Sciatic nerve (tissue), 2 donors: Measurements from ENCODE around the gene TMEM271. TPM values are rescaled to one million over a fixed set of nuclear protein-coding genes. Genes with fewer than 3 reads are reported as not detected.
"Not testable (repeated sequence)": the region's sequence is repeated elsewhere in the genome, so short reads cannot be mapped to it uniquely, and the experiment has no call there.

Experiments used
- ATAC-seq: fragments of 200-7000 bp; cut with Tn5 transposase; one replicate; pipeline ENCODE4 v1.9.1; 2020; ENCODE audit warnings: mild to moderate bottlenecking, moderate library complexity
- DNase-seq: peaks from one replicate; pipeline ENCODE4 v3.0.0-alpha.2; 2020; ENCODE audit warnings: low spot score
- intact Hi-C: fragments of 100-400 bp; cut with DNase I; formaldehyde crosslinking; loops from one replicate; pipeline ENCODE4 v1.14.2; 2022
- total RNA-seq: library from RNA; stranded (reverse); fragmentation: NEBNext Ultra II Directional; extraction: Animal tissue kit (Norgen Biotek cat#: 25700); gene quantifications from one replicate; pipeline ENCODE4 v1.2.1, GENCODE V29; 2021
- donor health status: DM: no; HTN: no; CAD: no.
- donor health status: DM: no; HTN: no; CAD: no.

TMEM271 gene
- total RNA-seq, 1 donor from 2014 or later: not detected

DNA sequence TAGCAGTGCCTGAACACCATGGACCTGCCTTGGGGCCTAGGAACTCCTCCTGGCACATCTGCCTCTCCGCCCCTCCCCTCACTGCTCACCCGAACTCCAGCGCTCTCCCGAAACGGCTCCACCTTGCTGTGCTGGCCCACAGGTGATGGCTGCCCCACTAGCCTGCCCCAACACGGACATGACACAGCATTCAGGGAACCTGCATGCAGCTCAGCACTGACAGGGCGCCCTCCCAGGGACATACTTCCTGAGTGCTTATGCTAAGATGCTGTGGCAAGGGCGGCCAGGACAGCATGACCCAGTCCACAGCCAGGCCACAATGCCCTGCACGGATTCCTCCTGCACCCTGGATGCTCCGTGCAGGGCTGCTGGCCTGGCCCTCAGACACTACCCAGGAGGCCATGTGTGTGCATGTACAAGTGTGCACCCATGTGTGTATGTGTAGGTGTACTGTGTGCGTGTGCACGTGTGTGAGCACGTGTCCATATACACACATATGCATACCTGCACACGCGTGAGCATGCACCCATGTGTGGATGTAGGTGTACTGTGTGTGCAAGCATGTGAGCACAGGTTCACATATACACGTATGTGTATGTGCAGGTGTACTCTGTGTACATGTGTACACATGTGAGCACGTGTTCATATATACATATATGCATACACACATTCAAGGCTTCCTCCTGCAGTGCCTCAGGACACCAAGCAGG is 6.0 kb downstream of the TMEM271 start:
- ATAC-seq (no peak), DNase-seq (no peak)
- intact Hi-C loops: no loop called here

DNA sequence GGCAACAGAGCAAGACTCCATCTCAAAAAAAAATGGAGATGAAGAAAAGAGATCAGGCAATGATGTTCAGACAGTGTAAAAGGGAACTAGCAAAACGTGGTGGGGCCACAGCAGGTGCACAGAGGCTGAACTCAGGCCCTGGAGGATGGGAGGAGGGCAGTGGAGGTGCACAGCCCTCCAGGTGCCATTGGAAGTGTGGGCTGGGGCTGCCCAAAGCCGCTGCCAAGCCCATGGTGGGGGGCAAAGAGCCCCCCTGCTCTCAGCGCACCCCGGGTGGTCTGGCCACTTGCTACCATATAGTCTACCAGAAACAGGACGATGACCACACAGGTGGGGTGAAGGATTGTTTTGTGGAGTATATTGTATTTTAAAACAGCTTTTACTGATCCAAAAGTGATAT is 7.1 kb downstream of the TMEM271 start:
- intact Hi-C loops: no loop called here
- no peak for DNase-seq
- no peak for ATAC-seq

GRCh38 chr4:568351-568652 is 7.8 kb downstream of the TMEM271 start:
- DNase-seq (no peak), ATAC-seq (no peak)
- intact Hi-C loops: no loop called here

GRCh38 chr4:567457-568350 is 8.4 kb downstream of the TMEM271 start:
- ATAC-seq: no peak
- DNase-seq: no peak
- intact Hi-C loops: no loop called here

GRCh38 chr4:566508-567295 is 9.4 kb downstream of the TMEM271 start:
- intact Hi-C loops: no loop called here
- ATAC-seq (no peak), DNase-seq (no peak)

DNA sequence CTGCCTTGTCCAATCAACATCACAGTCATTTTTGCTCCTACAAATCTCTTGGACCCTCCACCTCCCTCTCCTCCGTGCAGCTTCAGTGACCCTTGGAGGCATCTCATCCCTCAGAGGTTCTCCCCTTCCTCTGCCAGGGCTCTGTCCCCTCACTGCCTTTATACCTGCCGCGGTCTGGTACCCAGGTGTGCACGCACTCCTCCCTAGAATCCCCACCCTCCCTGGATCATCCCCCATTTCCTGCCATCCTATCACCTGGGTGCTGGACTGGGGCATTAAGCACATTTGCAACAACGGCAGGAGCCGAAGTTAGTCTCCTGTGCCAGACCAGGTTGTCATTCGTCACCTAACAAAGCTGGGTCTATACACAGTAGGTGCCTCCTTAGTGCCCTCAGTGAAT is 10.1 kb downstream of the TMEM271 start:
- intact Hi-C loops: no loop called here
- no peak for DNase-seq
- ATAC-seq: no peak

DNA sequence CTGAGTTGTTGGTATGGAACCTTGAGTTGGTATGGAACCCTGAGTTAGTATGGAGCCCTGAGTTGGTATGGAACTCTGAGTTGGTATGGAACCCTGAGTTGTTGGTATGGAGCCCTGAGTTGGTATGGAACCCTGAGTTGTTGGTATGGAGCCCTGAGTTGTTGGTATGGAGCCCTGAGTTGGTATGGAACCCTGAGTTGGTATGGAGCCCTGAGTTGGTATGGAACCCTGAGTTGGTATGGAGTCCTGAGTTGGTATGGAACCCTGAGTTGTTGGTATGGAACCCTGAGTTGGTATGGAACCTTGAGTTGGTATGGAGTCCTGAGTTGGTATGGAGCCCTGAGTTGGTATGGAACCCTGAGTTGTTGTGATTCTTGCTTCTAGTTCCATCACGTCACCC is 10.5 kb downstream of the TMEM271 start:
- intact Hi-C loops, ATAC-seq, DNase-seq: not testable (repeated sequence)

GRCh38 chr4:562458-562857 is 13.6 kb downstream of the TMEM271 start:
- DNase-seq, ATAC-seq, intact Hi-C loops: not testable (repeated sequence)

DNA sequence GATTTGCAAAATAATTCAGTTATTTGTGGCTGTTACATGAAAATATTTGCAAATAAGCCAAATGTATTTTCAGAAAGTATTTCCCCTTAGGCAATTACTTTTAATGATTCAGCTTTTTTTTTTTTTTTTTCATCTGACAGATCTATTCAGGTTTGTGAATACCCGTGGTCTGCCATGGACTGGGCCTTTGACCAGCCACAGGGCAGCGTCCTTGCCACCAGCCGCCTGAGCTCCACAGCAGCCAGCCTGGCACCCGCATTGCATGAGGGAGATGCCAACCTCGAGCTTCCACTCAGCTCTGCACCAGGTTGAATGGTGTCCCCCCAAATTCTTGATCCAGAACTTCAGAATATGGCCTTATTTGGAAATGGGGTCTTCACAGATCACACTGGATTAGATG is 14.7 kb downstream of the TMEM271 start:
- intact Hi-C loops: no loop called here
- no peak for DNase-seq

GRCh38 chr4:560731-561291 is 15.3 kb downstream of the TMEM271 start:
- ATAC-seq (no peak), DNase-seq (no peak)
- intact Hi-C loops: no loop called here

More for the DNA sequence above, 14.7 kb downstream of the TMEM271 start:
- ATAC-seq: no peak

DNA sequence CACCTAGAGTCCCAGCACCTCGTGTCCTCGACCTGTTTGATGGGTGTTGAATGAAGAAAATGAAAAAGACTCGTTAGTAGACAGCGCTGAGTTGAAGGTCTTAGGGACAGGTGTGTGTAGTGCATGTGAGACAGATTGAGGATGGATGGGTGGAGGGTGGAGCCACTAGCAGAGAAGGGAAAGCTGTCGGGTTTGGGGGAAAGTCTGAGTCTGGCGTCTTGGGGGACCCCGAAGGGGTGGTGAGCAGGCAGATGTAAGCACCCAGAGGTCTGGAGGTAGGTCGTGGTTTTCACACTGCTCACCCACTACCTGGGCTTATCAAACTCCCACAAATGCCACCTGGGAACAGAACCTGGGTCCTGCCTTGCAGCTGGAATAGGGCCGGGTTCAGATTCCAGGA is 16.0 kb downstream of the TMEM271 start:
- intact Hi-C loops: no loop called here
- ATAC-seq (no peak), DNase-seq (no peak)

DNA sequence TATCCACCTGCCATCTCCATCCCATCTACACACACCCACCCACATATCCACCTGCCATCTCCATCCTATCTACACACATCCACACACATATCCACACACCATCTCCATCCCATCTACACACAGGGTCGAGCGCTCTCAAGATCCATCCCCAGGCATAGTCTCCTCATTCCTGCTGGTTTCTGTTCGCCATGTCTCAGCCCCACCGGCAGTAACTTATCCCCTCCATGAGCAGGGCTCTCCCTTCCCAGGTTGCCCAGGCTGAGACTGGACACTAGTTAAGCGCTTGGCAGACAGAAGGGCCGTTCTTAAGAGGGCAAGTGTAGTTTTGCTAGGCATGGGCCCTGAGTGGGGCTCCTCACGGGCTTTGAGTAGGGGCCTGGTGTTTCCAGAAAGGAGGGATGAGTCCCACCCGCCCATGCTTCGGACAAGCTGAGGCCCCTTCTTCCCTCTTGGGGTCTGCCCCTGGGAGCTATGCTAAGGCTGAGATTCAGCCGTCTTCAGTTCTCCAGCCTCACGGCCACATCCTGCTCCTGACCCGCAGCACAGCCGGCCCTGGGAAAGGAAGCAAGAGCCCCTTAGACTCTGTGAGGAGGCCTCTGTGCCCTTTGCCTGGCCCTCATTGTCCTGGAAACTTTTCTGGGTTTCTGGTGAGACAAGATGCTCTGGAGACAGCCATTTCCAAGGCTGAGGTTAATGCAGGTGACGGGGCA is 20.4 kb downstream of the TMEM271 start:
- ATAC-seq (no peak), DNase-seq (no peak)
- intact Hi-C loops: no loop called here

- ATAC-seq: not testable (repeated sequence)
These were observed 21.2 kb downstream of the TMEM271 start for GRCh38 chr4:554793-555320.

DNA sequence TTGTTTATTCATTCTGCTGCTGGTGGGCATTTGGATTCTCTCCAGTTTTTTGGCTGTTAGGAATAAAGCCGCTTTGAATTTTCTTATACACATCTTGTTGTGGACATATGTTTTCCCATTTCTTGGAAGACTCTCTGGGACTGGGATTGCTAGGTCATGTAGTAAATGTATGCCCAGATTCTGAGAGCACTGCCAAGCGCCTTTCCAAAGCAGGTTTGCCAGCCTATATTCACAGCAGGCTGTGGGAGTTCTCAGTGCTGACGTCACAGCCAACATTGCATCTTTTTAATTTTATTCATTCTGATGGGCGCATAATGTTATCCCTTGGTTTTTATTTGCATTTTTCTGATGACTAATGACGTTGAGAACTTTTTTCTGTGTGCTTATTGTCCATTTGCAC is 24.1 kb downstream of the TMEM271 start:
- intact Hi-C loops: no loop called here
- ATAC-seq (no peak), DNase-seq (no peak)

More at GRCh38 chr4:554793-555320, 21.2 kb downstream of the TMEM271 start:
- DNase-seq, intact Hi-C loops: not testable (repeated sequence)

DNA sequence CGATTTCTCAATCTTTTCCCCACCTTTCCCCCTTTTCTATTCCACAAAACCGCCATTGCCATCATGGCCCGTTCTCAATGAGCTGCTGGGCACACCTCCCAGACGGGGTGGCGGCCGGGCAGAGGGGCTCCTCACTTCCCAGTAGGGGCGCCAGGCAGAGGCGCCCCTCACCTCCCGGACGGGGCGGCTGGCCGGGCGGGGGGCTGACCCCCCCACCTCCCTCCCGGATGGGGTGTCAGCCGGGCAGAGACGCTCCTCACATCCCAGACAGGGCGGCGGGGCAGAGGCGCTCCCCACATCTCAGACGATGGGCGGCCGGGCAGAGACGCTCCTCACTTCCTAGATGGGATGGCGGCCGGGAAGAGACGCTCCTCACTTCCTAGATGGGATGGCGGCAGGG is 25.8 kb downstream of the TMEM271 start:
- DNase-seq: not testable (repeated sequence)

GRCh38 chr4:548976-549375 is 27.1 kb downstream of the TMEM271 start:
- DNase-seq (no peak), ATAC-seq (no peak)
- intact Hi-C loops: no loop called here

More for the DNA sequence above, 25.8 kb downstream of the TMEM271 start:
- ATAC-seq, intact Hi-C loops: not testable (repeated sequence)

GRCh38 chr4:545612-546011 is 30.5 kb downstream of the TMEM271 start:
- ATAC-seq (no peak), DNase-seq (no peak)
- intact Hi-C loops: no loop called here

GRCh38 chr4:544386-545105 is 31.5 kb downstream of the TMEM271 start:
- intact Hi-C loops: no loop called here
- DNase-seq (no peak), ATAC-seq (no peak)
